ENCODE data around the gene ABR.

The ABR gene

GRCh38 chr17:1168533-1169220, 11.1 kb downstream of the ABR start:
- no peaks in the 10 kb centered on the region for H3K9me3 ChIP-seq (ENCODE audit: low read length)
- no peaks in the 10 kb centered on the region for H3K27me3 ChIP-seq (ENCODE audit: control insufficient read depth in 1 of 2, insufficient read depth in 2 of 2, low read length in 2 of 2)
- H3K4me1 ChIP-seq (ENCODE audit: insufficient read depth, low read length): no peaks in the 10 kb centered on the region
- no peak overlapping the region for H3K9ac ChIP-seq (ENCODE audit: low read length)
- no peaks in the 10 kb centered on the region for H3K36me3 ChIP-seq (ENCODE audit: insufficient read depth, low read length)
- no peak overlapping the region for H3K4me3 ChIP-seq (ENCODE audit: low read depth in 1 of 2, low read length in 2 of 2)
- H3K27ac ChIP-seq (ENCODE audit: low read depth, low read length): no peak overlapping the region

GRCh38 chr17:1166276-1166675, 13.5 kb downstream of the ABR start:
- Histone ChIP-seq H3K9me3 (ENCODE audit: low read length) (no peaks in the 10 kb centered on the region), H3K4me3 (ENCODE audit: low read depth in 1 of 2, low read length in 2 of 2) (no peak overlapping the region), H3K27ac (ENCODE audit: low read depth, low read length) (no peak overlapping the region), H3K27me3 (ENCODE audit: control insufficient read depth in 1 of 2, insufficient read depth in 2 of 2, low read length in 2 of 2) (no peaks in the 10 kb centered on the region), H3K4me1 (ENCODE audit: insufficient read depth, low read length) (no peaks in the 10 kb centered on the region), H3K36me3 (ENCODE audit: insufficient read depth, low read length) (no peaks in the 10 kb centered on the region), H3K9ac (ENCODE audit: low read length) (no peak overlapping the region)

- Histone ChIP-seq H3K36me3 (ENCODE audit: insufficient read depth, low read length) (no peaks in the 10 kb centered on the region), H3K4me1 (ENCODE audit: insufficient read depth, low read length) (no peaks in the 10 kb centered on the region), H3K4me3 (ENCODE audit: low read depth in 1 of 2, low read length in 2 of 2) (no peak overlapping the region), H3K9ac (ENCODE audit: low read length) (no peak overlapping the region), H3K27ac (ENCODE audit: low read depth, low read length) (no peak overlapping the region), H3K9me3 (ENCODE audit: low read length) (no peaks in the 10 kb centered on the region), H3K27me3 (ENCODE audit: control insufficient read depth in 1 of 2, insufficient read depth in 2 of 2, low read length in 2 of 2) (no peaks in the 10 kb centered on the region)
These were observed 13.9 kb downstream of the ABR start for GRCh38 chr17:1165836-1166235.

- H3K27me3 ChIP-seq (ENCODE audit: control insufficient read depth in 1 of 2, insufficient read depth in 2 of 2, low read length in 2 of 2): no peaks in the 10 kb centered on the region
- no peak overlapping the region for H3K4me3 ChIP-seq (ENCODE audit: low read depth in 1 of 2, low read length in 2 of 2)
- H3K27ac ChIP-seq (ENCODE audit: low read depth, low read length): no peak overlapping the region
- no peaks in the 10 kb centered on the region for H3K4me1 ChIP-seq (ENCODE audit: insufficient read depth, low read length)
- no peak overlapping the region for H3K9ac ChIP-seq (ENCODE audit: low read length)
- no peaks in the 10 kb centered on the region for H3K36me3 ChIP-seq (ENCODE audit: insufficient read depth, low read length)
- no peaks in the 10 kb centered on the region for H3K9me3 ChIP-seq (ENCODE audit: low read length)
These were observed 14.7 kb downstream of the ABR start for GRCh38 chr17:1164935-1165556.

GRCh38 chr17:1162116-1162855, 17.5 kb downstream of the ABR start:
- H3K27ac ChIP-seq (ENCODE audit: low read depth, low read length): no peak overlapping the region
- no peaks in the 10 kb centered on the region for H3K4me1 ChIP-seq (ENCODE audit: insufficient read depth, low read length)
- no peaks in the 10 kb centered on the region for H3K36me3 ChIP-seq (ENCODE audit: insufficient read depth, low read length)
- H3K27me3 ChIP-seq (ENCODE audit: control insufficient read depth in 1 of 2, insufficient read depth in 2 of 2, low read length in 2 of 2): no peaks in the 10 kb centered on the region
- no peak overlapping the region for H3K4me3 ChIP-seq (ENCODE audit: low read depth in 1 of 2, low read length in 2 of 2)
- no peaks in the 10 kb centered on the region for H3K9me3 ChIP-seq (ENCODE audit: low read length)
- H3K9ac ChIP-seq (ENCODE audit: low read length): no peak overlapping the region

GRCh38 chr17:1160591-1161390, 19.0 kb downstream of the ABR start:
- Histone ChIP-seq H3K4me1 (ENCODE audit: insufficient read depth, low read length) (no peaks in the 10 kb centered on the region), H3K4me3 (ENCODE audit: low read depth in 1 of 2, low read length in 2 of 2) (no peak overlapping the region), H3K36me3 (ENCODE audit: insufficient read depth, low read length) (no peaks in the 10 kb centered on the region), H3K27me3 (ENCODE audit: control insufficient read depth in 1 of 2, insufficient read depth in 2 of 2, low read length in 2 of 2) (no peaks in the 10 kb centered on the region), H3K27ac (ENCODE audit: low read depth, low read length) (no peak overlapping the region), H3K9ac (ENCODE audit: low read length) (no peak overlapping the region), H3K9me3 (ENCODE audit: low read length) (no peaks in the 10 kb centered on the region)

- Histone ChIP-seq H3K9ac (ENCODE audit: low read length) (no peak overlapping the region), H3K36me3 (ENCODE audit: insufficient read depth, low read length) (no peaks in the 10 kb centered on the region), H3K9me3 (ENCODE audit: low read length) (no peaks in the 10 kb centered on the region), H3K4me1 (ENCODE audit: insufficient read depth, low read length) (no peaks in the 10 kb centered on the region), H3K27me3 (ENCODE audit: control insufficient read depth in 1 of 2, insufficient read depth in 2 of 2, low read length in 2 of 2) (no peaks in the 10 kb centered on the region), H3K27ac (ENCODE audit: low read depth, low read length) (no peak overlapping the region), H3K4me3 (ENCODE audit: low read depth in 1 of 2, low read length in 2 of 2) (no peak overlapping the region)
These were observed 20.2 kb downstream of the ABR start for GRCh38 chr17:1159431-1160180.

GRCh38 chr17:1158879-1159278, 20.9 kb downstream of the ABR start:
- Histone ChIP-seq H3K36me3 (ENCODE audit: insufficient read depth, low read length) (no peaks in the 10 kb centered on the region), H3K4me1 (ENCODE audit: insufficient read depth, low read length) (no peaks in the 10 kb centered on the region), H3K4me3 (ENCODE audit: low read depth in 1 of 2, low read length in 2 of 2) (no peak overlapping the region)

GRCh38 chr17:1156864-1157263, 22.9 kb downstream of the ABR start:
- no peaks in the 10 kb centered on the region for H3K9me3 ChIP-seq (ENCODE audit: low read length)
- H3K36me3 ChIP-seq (ENCODE audit: insufficient read depth, low read length): no peaks in the 10 kb centered on the region
- no peaks in the 10 kb centered on the region for H3K4me1 ChIP-seq (ENCODE audit: insufficient read depth, low read length)
- H3K27me3 ChIP-seq (ENCODE audit: control insufficient read depth in 1 of 2, insufficient read depth in 2 of 2, low read length in 2 of 2): no peaks in the 10 kb centered on the region
- no peak overlapping the region for H3K9ac ChIP-seq (ENCODE audit: low read length)
- no peak overlapping the region for H3K27ac ChIP-seq (ENCODE audit: low read depth, low read length)
- no peak overlapping the region for H3K4me3 ChIP-seq (ENCODE audit: low read depth in 1 of 2, low read length in 2 of 2)

More at GRCh38 chr17:1158879-1159278, 20.9 kb downstream of the ABR start:
- no peak overlapping the region for H3K9ac ChIP-seq (ENCODE audit: low read length)
- H3K27ac ChIP-seq (ENCODE audit: low read depth, low read length): no peak overlapping the region
- H3K9me3 ChIP-seq (ENCODE audit: low read length): no peaks in the 10 kb centered on the region
- H3K27me3 ChIP-seq (ENCODE audit: control insufficient read depth in 1 of 2, insufficient read depth in 2 of 2, low read length in 2 of 2): no peaks in the 10 kb centered on the region

- Histone ChIP-seq H3K36me3 (ENCODE audit: insufficient read depth, low read length) (no peaks in the 10 kb centered on the region), H3K9me3 (ENCODE audit: low read length) (no peaks in the 10 kb centered on the region), H3K9ac (ENCODE audit: low read length) (no peak overlapping the region), H3K4me3 (ENCODE audit: low read depth in 1 of 2, low read length in 2 of 2) (no peak overlapping the region), H3K27me3 (ENCODE audit: control insufficient read depth in 1 of 2, insufficient read depth in 2 of 2, low read length in 2 of 2) (no peaks in the 10 kb centered on the region), H3K27ac (ENCODE audit: low read depth, low read length) (no peak overlapping the region), H3K4me1 (ENCODE audit: insufficient read depth, low read length) (no peaks in the 10 kb centered on the region)
These were observed 25.1 kb downstream of the ABR start for GRCh38 chr17:1154704-1155103.

Measured in muscle layer of colon (tissue), 2 donors.